SJCRH30 (cell line): ENCODE measurements around the gene MICAL2. TPM values are rescaled to one million over a fixed set of nuclear protein-coding genes. Genes with fewer than 3 reads are reported as not detected.

Experiments
- DNase-seq, 2 experiments: peaks; one replicate each; pipeline ENCODE4 v3.0.0-alpha.2; 2015 to 2020
- H3K27ac ChIP-seq: fragments of 250-450 bp; sonication (Bioruptor Pico); 2 replicates; pipeline ENCODE4 v1.5.1; 2020; ENCODE audit warnings: mild to moderate bottlenecking, moderate library complexity
- H3K27me3 ChIP-seq: fragments of 250-450 bp; sonication (Bioruptor Pico); 2 replicates; pipeline ENCODE4 v1.5.1; 2020; ENCODE audit warnings: mild to moderate bottlenecking, moderate library complexity
- H3K36me3 ChIP-seq: fragments of 250-450 bp; sonication (Bioruptor Pico); 2 replicates; pipeline ENCODE4 v1.5.1; 2020; ENCODE audit warnings: mild to moderate bottlenecking, moderate library complexity
- H3K4me1 ChIP-seq: fragments of 250-450 bp; sonication (Bioruptor Pico); 2 replicates; pipeline ENCODE4 v1.5.1; 2020; ENCODE audit warnings: mild to moderate bottlenecking, moderate library complexity
- H3K4me3 ChIP-seq: fragments of 250-450 bp; sonication (Bioruptor Pico); 2 replicates; pipeline ENCODE4 v1.5.1; 2020; ENCODE audit warnings: mild to moderate bottlenecking, moderate library complexity
- H3K9me3 ChIP-seq: fragments of 250-450 bp; sonication (Bioruptor Pico); replicated peaks from 2 replicates; pipeline ENCODE4 v1.5.1; 2020; ENCODE audit warnings: mild to moderate bottlenecking, moderate library complexity
- total RNA-seq: library from RNA; depleted of rRNA; stranded (reverse); fragments of >200 nt; shearing (Covaris generic); gene quantifications from 2 replicates; pipeline ENCODE4 v1.2.3, GENCODE V29; 2014

The MICAL2 gene
- total RNA-seq, 1 experiment from 2014 or later: 7.8 TPM

GRCh38 chr11:12205330-12205729 lies 94.9 kb downstream of the MICAL2 start:
- no peaks in the 10 kb centered on the region for H3K27me3 ChIP-seq
- no peaks in the 10 kb centered on the region; the same call in 1 of the 2 replicates for H3K9me3 ChIP-seq
- no peak overlapping the region for H3K27ac ChIP-seq
- H3K4me1 ChIP-seq: peaks cover 12% of the 10 kb centered on the region; the same call in 1 of the 2 replicates
- DNase-seq: no peak
- H3K4me3 ChIP-seq: no peak overlapping the region
- H3K36me3 ChIP-seq: no peaks in the 10 kb centered on the region

- no peaks in the 10 kb centered on the region for H3K27me3 ChIP-seq
These were observed 96.1 kb downstream of the MICAL2 start for GRCh38 chr11:12206529-12206928.

GRCh38 chr11:12207384-12208150 lies 97.2 kb downstream of the MICAL2 start:
- no peaks in the 10 kb centered on the region; the same call in 1 of the 2 replicates for H3K9me3 ChIP-seq
- H3K36me3 ChIP-seq: no peaks in the 10 kb centered on the region
- no peak overlapping the region for H3K27ac ChIP-seq
- no peaks in the 10 kb centered on the region for H3K4me1 ChIP-seq
- no peak overlapping the region for H3K4me3 ChIP-seq
- no peaks in the 10 kb centered on the region for H3K27me3 ChIP-seq
- DNase-seq: no peak

More at GRCh38 chr11:12206529-12206928, 96.1 kb downstream of the MICAL2 start:
- Histone ChIP-seq H3K4me1 (no peaks in the 10 kb centered on the region; the same call in 1 of the 2 replicates), H3K36me3 (no peaks in the 10 kb centered on the region), H3K27ac (no peak overlapping the region), H3K9me3 (no peaks in the 10 kb centered on the region; the same call in 1 of the 2 replicates), H3K4me3 (no peak overlapping the region)
- DNase-seq: no peak

GRCh38 chr11:12209096-12209495 lies 98.7 kb downstream of the MICAL2 start:
- Histone ChIP-seq H3K27ac (no peak overlapping the region), H3K36me3 (no peaks in the 10 kb centered on the region), H3K27me3 (no peaks in the 10 kb centered on the region), H3K9me3 (no peaks in the 10 kb centered on the region), H3K4me3 (no peak overlapping the region), H3K4me1 (no peaks in the 10 kb centered on the region)
- no peak for DNase-seq

GRCh38 chr11:12210200-12210599 lies 99.8 kb downstream of the MICAL2 start:
- Histone ChIP-seq H3K9me3 (no peaks in the 10 kb centered on the region), H3K27ac (no peak overlapping the region), H3K4me1 (no peaks in the 10 kb centered on the region), H3K4me3 (no peak overlapping the region), H3K36me3 (no peaks in the 10 kb centered on the region), H3K27me3 (no peaks in the 10 kb centered on the region)
- DNase-seq: no peak

GRCh38 chr11:12211331-12212065 lies 101.1 kb downstream of the MICAL2 start:
- H3K9me3 ChIP-seq: no peaks in the 10 kb centered on the region
- H3K27ac ChIP-seq: no peak overlapping the region
- H3K36me3 ChIP-seq: no peaks in the 10 kb centered on the region
- H3K4me3 ChIP-seq: no peak overlapping the region
- H3K27me3 ChIP-seq: no peaks in the 10 kb centered on the region
- no peak for DNase-seq
- no peaks in the 10 kb centered on the region for H3K4me1 ChIP-seq

GRCh38 chr11:12212174-12212820 lies 101.9 kb downstream of the MICAL2 start:
- Histone ChIP-seq H3K9me3 (no peaks in the 10 kb centered on the region), H3K27me3 (no peaks in the 10 kb centered on the region), H3K4me1 (peaks cover 6% of the 10 kb centered on the region; the same call in 1 of the 2 replicates), H3K4me3 (no peak overlapping the region), H3K27ac (no peak overlapping the region), H3K36me3 (no peaks in the 10 kb centered on the region)
- no peak for DNase-seq

GRCh38 chr11:12212821-12213185 lies 102.4 kb downstream of the MICAL2 start:
- Histone ChIP-seq H3K4me1 (peaks cover 7% of the 10 kb centered on the region; the same call in 1 of the 2 replicates), H3K27me3 (no peaks in the 10 kb centered on the region), H3K27ac (no peak overlapping the region), H3K9me3 (no peaks in the 10 kb centered on the region), H3K36me3 (no peaks in the 10 kb centered on the region), H3K4me3 (no peak overlapping the region)
- DNase-seq: no peak

GRCh38 chr11:12213883-12214282 lies 103.5 kb downstream of the MICAL2 start:
- Histone ChIP-seq H3K36me3 (no peaks in the 10 kb centered on the region), H3K4me3 (no peak overlapping the region), H3K27ac (no peak overlapping the region), H3K27me3 (no peaks in the 10 kb centered on the region), H3K4me1 (peaks cover 7% of the 10 kb centered on the region; the same call in 1 of the 2 replicates), H3K9me3 (no peaks in the 10 kb centered on the region)
- DNase-seq: no peak

GRCh38 chr11:12214751-12215150 lies 104.4 kb downstream of the MICAL2 start:
- Histone ChIP-seq H3K36me3 (no peaks in the 10 kb centered on the region), H3K27ac (no peak overlapping the region), H3K4me1 (peaks cover 10% of the 10 kb centered on the region), H3K27me3 (no peaks in the 10 kb centered on the region), H3K4me3 (no peak overlapping the region), H3K9me3 (no peaks in the 10 kb centered on the region)
- no peak for DNase-seq

- Histone ChIP-seq H3K9me3 (no peaks in the 10 kb centered on the region), H3K27me3 (no peaks in the 10 kb centered on the region), H3K4me1 (peaks cover 14% of the 10 kb centered on the region), H3K36me3 (no peaks in the 10 kb centered on the region), H3K27ac (no peak overlapping the region), H3K4me3 (no peak overlapping the region)
- DNase-seq: no peak
These were observed 104.8 kb downstream of the MICAL2 start for GRCh38 chr11:12215181-12215593.

- Histone ChIP-seq H3K4me1 (peaks cover 16% of the 10 kb centered on the region), H3K27ac (no peak overlapping the region), H3K36me3 (no peaks in the 10 kb centered on the region)
These were observed 105.7 kb downstream of the MICAL2 start for GRCh38 chr11:12216041-12216451.

GRCh38 chr11:12216671-12217374 lies 106.4 kb downstream of the MICAL2 start:
- DNase-seq: peak; percentile 32 to 53
- Histone ChIP-seq H3K9me3 (no peaks in the 10 kb centered on the region), H3K27ac (no peak overlapping the region), H3K36me3 (no peaks in the 10 kb centered on the region), H3K27me3 (no peaks in the 10 kb centered on the region), H3K4me1 (peaks cover 21% of the 10 kb centered on the region), H3K4me3 (no peak overlapping the region)

More at GRCh38 chr11:12216041-12216451, 105.7 kb downstream of the MICAL2 start:
- DNase-seq: no peak
- no peaks in the 10 kb centered on the region for H3K27me3 ChIP-seq
- no peaks in the 10 kb centered on the region for H3K9me3 ChIP-seq
- no peak overlapping the region for H3K4me3 ChIP-seq

GRCh38 chr11:12217879-12218278 lies 107.5 kb downstream of the MICAL2 start:
- DNase-seq: no peak
- Histone ChIP-seq H3K27ac (no peak overlapping the region), H3K4me3 (no peak overlapping the region), H3K36me3 (no peaks in the 10 kb centered on the region), H3K9me3 (no peaks in the 10 kb centered on the region), H3K27me3 (no peaks in the 10 kb centered on the region), H3K4me1 (peaks cover 31% of the 10 kb centered on the region)
